AG09309 (cell line): ENCODE data around the gene C20orf204.

Source experiments
- DNase-seq: peaks from one replicate; pipeline ENCODE4 v3.0.0-alpha.2; 2010; ENCODE audit warnings: low read depth
- H3K4me3 ChIP-seq: 2 replicates; pipeline ENCODE4 v1.5.1; 2011; ENCODE audit warnings: mild to moderate bottlenecking, low read depth, low read length, moderate library complexity; ENCODE audit not compliant: control insufficient read depth
- CTCF ChIP-seq: IDR thresholded peaks from 2 replicates; pipeline ENCODE4 v1.5.1; 2011; ENCODE audit warnings: mild to moderate bottlenecking, low read depth, low read length, inconsistent platforms; ENCODE audit not compliant: insufficient read depth, control insufficient read depth; ENCODE audit errors: missing control alignments

C20orf204 gene

GRCh38 chr20:64025826-64026412, 10.1 kb upstream of the C20orf204 start:
- TF ChIP-seq CTCF: no peak
- H3K4me3 ChIP-seq: no peak overlapping the region
- DNase-seq: no peak

- TF ChIP-seq CTCF: no peak
- no peak for DNase-seq
These were observed 7.8 kb upstream of the C20orf204 start for GRCh38 chr20:64027981-64028685.

GRCh38 chr20:64029293-64030117, 6.5 kb upstream of the C20orf204 start:
- H3K4me3 ChIP-seq: no peak overlapping the region
- no peak for DNase-seq
- TF ChIP-seq CTCF: no peak

More at GRCh38 chr20:64027981-64028685, 7.8 kb upstream of the C20orf204 start:
- H3K4me3 ChIP-seq: no peak overlapping the region

GRCh38 chr20:64030371-64031134, 5.4 kb upstream of the C20orf204 start:
- H3K4me3 ChIP-seq: no peak overlapping the region
- no peak for DNase-seq

GRCh38 chr20:64031822-64032314, 4.1 kb upstream of the C20orf204 start:
- H3K4me3 ChIP-seq: no peak overlapping the region
- no peak for TF ChIP-seq CTCF
- DNase-seq: no peak

More at GRCh38 chr20:64030371-64031134, 5.4 kb upstream of the C20orf204 start:
- TF ChIP-seq CTCF: no peak

GRCh38 chr20:64032706-64033624, 3.0 kb upstream of the C20orf204 start:
- no peak for DNase-seq
- no peak overlapping the region for H3K4me3 ChIP-seq
- no peak for TF ChIP-seq CTCF
